GM12875 (cell line): ENCODE data around the gene PTPRF.

Experiments used
- H3K4me3 ChIP-seq: one replicate; pipeline ENCODE4 v1.5.1; 2011; ENCODE audit warnings: low read depth, low read length, control low read depth
- TF ChIP-seq, protein P1 (sequence below): IDR thresholded peaks from 2 replicates; pipeline ENCODE4 v1.5.1; 2011; ENCODE audit warnings: low read depth, mild to moderate bottlenecking, control low read depth, inconsistent platforms, low read length, moderate library complexity, borderline replicate concordance; ENCODE audit not compliant: insufficient read depth

PTPRF gene

DNA sequence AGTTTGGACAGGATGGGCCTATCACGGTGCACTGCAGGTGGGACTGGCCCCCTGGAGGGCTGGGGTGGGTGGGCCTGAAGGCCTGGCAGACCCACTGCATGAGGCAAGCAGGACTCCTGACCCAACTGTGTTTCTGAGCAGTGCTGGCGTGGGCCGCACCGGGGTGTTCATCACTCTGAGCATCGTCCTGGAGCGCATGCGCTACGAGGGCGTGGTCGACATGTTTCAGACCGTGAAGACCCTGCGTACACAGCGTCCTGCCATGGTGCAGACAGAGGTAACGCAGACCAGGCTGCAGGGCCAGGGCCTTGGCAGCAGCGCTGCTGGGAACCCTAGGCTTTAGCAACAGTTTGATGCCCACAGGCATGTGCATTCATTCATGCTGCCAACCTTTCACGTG lies 90.3 kb downstream of the PTPRF start:
- no peak overlapping the region for H3K4me3 ChIP-seq
- TF ChIP-seq, protein P1, sequence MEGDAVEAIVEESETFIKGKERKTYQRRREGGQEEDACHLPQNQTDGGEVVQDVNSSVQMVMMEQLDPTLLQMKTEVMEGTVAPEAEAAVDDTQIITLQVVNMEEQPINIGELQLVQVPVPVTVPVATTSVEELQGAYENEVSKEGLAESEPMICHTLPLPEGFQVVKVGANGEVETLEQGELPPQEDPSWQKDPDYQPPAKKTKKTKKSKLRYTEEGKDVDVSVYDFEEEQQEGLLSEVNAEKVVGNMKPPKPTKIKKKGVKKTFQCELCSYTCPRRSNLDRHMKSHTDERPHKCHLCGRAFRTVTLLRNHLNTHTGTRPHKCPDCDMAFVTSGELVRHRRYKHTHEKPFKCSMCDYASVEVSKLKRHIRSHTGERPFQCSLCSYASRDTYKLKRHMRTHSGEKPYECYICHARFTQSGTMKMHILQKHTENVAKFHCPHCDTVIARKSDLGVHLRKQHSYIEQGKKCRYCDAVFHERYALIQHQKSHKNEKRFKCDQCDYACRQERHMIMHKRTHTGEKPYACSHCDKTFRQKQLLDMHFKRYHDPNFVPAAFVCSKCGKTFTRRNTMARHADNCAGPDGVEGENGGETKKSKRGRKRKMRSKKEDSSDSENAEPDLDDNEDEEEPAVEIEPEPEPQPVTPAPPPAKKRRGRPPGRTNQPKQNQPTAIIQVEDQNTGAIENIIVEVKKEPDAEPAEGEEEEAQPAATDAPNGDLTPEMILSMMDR = no peak

DNA sequence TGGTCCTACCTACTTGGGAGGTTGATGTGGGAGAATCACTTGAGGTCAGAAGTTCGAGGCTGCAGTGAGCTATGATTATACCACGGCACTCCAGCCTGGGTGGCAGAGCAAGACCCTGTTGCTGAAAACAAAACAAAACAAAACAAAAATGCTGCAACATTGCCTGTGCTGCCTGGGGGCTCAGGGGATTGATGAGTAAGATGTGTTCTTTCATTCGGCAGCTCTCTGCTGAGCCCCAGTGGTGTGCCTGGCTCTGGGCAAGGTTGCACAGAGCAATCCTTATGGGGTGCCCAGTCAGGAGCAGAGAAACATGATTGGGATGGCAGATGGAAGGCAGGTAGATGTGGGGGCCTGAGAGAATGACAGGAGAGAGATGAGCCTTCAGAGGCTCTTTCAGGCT lies 90.7 kb downstream of the PTPRF start:
- H3K4me3 ChIP-seq = no peak overlapping the region
- TF ChIP-seq, protein P1 = no peak

- TF ChIP-seq, protein P1 = no peak
- no peak overlapping the region for H3K4me3 ChIP-seq
These were observed 91.2 kb downstream of the PTPRF start for GRCh38 chr1:43621861-43622260.

- TF ChIP-seq, protein P1 = no peak
- no peak overlapping the region for H3K4me3 ChIP-seq
These were observed 91.8 kb downstream of the PTPRF start for GRCh38 chr1:43622471-43622870.

DNA sequence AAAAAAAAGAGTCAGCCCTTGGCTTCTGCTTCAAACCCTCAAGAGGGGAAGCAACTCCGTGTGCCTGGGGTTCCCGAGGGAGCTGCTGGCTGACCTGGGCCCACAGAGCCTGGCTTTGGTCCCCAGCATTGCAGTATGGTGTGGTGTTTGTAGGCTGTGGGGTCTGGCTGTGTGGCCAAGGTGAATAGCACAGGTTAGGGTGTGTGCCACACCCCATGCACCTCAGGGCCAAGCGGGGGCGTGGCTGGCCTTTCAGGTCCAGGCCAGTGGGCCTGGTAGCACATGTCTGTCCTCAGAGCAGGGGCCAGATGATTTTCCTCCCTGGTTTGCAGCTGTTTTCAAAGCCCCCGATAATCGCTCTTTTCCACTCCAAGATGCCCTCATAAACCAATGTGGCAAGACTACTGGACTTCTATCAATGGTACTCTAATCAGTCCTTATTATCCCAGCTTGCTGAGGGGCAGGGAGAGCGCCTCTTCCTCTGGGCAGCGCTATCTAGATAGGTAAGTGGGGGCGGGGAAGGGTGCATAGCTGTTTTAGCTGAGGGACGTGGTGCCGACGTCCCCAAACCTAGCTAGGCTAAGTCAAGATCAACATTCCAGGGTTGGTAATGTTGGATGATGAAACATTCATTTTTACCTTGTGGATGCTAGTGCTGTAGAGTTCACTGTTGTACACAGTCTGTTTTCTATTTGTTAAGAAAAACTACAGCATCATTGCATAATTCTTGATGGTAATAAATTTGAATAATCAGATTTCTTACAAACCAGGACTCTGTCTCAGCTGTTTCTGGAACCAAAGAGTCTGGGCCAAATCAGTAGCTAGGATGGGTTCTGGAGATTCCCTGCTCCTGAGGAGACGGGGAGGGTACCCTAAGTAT lies 92.5 kb downstream of the PTPRF start:
- TF ChIP-seq, protein P1 = no peak
- H3K4me3 ChIP-seq = no peak overlapping the region

DNA sequence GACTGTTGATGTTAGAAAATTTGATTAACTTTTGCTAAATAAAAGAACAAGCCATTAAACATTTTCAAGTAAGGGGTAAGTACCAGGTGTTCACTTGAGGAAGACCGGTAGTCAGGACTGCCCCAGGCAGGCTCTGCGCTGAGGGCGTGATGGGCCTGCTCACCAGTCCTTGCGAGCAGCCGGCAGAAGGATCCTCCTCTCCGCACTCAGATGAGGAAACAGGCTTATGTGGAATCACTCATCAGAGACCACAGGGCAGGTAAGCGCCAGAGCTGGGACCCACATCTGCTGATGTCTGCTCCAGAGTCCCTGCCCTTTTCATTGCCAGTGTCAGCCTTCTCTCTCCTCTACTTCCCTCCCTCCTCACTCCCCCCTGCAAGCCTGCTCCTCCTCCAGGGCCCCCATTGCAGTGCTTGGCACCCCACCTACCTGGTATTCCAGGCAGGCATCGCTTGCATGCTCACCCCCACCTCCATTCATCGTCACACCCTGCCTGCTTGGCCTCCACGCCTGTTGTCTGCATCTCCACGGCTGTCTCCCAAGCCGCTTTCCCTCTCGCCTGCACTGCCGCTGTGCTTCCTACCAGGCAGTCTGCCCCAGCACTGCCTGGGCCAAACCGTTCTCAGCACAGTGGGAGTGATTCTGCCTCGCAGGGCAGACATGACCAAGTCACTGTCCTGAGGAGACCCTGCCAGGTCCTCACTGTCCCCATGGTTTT lies 94.5 kb downstream of the PTPRF start:
- no peak overlapping the region for H3K4me3 ChIP-seq
- TF ChIP-seq, protein P1 = no peak

DNA sequence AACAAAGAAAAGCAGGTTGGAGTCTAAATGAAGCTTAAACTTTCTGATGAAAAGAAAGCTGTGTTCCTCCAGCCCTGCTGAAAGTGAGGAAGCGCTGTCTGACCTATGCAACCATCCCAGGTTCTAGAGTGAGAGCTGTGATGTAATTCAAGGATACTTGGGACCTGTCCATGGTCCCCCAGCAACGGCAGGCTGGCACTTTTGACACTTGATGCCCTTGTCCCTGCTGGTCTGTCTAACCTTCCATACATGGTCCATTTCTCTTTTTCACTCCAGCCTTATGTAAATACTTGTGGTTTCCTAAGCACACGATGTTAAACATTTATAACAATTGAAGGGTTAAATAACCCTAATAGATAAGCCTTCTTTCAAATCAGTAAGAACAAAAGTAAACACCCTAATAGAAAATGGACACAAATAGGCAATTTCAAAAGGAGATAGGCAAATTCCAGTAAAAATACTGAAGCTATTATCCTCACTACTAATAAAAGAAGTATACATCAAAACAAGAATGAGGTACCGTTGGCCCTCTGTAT lies 101.5 kb downstream of the PTPRF start:
- TF ChIP-seq, protein P1 = no peak

More for the DNA sequence above, 101.5 kb downstream of the PTPRF start:
- no peak overlapping the region for H3K4me3 ChIP-seq
